IMR-90 (cell line): ENCODE data around the gene PEX11A. TPM values are rescaled to one million over a fixed set of nuclear protein-coding genes. Genes with fewer than 3 reads are reported as not detected.

Source experiments
- ATAC-seq: fragments of 200-7000 bp; cut with Tn5 transposase; 2 replicates; pipeline ENCODE4 v1.9.1; 2020; ENCODE audit warnings: low read depth, mild to moderate bottlenecking, moderate library complexity
- BruUV-seq: library from RNA; stranded (reverse); fragments of 400-500 nt; replicated peaks from 2 replicates; lab custom pipeline; 2021; lab: Mats Ljungman, UMichigan
- CTCF ChIA-PET: fragments of 300-600 bp; formaldehyde crosslinking; extraction: SDS; loops from one replicate; lab custom pipeline; 2021; ENCODE audit warnings: antibody characterized with exemption; lab: Yijun Ruan, JAX
- POLR2A ChIA-PET: fragments of 300-600 bp; sonication (Branson Sonifier 250); formaldehyde crosslinking; loops from one replicate; lab custom pipeline; 2022; ENCODE audit warnings: antibody characterized with exemption; ENCODE audit not compliant: unreplicated experiment; lab: Charles Lee
- DNase-seq: peaks from one replicate; pipeline ENCODE4 v3.0.0; 2013
- H2AFZ ChIP-seq: replicated peaks from 2 replicates; pipeline ENCODE3; 2013; ENCODE audit warnings: low read length, mild to moderate bottlenecking; ENCODE audit not compliant: poor library complexity
- H2AK5ac ChIP-seq: 2 replicates; pipeline ENCODE4 v1.6.1; 2013; ENCODE audit warnings: low read depth, low read length, inconsistent platforms
- H2AK9ac ChIP-seq: replicated peaks from 2 replicates; pipeline ENCODE3; 2013; ENCODE audit warnings: mild to moderate bottlenecking, low read depth, low read length, moderate library complexity; ENCODE audit not compliant: poor library complexity
- H2BK120ac ChIP-seq: 2 replicates; pipeline ENCODE4 v1.6.1; 2013; ENCODE audit warnings: low read depth, low read length, inconsistent platforms
- H2BK15ac ChIP-seq: 3 replicates; pipeline ENCODE4 v1.6.1; 2013; ENCODE audit warnings: low read depth, low read length, inconsistent platforms
- H2BK20ac ChIP-seq: 2 replicates; pipeline ENCODE4 v1.6.1; 2013; ENCODE audit warnings: low read depth, mild to moderate bottlenecking, inconsistent platforms, low read length, moderate library complexity
- H2BK5ac ChIP-seq: 2 replicates; pipeline ENCODE4 v1.6.1; 2013; ENCODE audit warnings: mild to moderate bottlenecking, low read depth, low read length, inconsistent platforms; ENCODE audit not compliant: poor library complexity, severe bottlenecking
- H3K14ac ChIP-seq: replicated peaks from 2 replicates; pipeline ENCODE4 v1.6.1; 2013; ENCODE audit warnings: low read depth, low read length, inconsistent platforms
- H3K18ac ChIP-seq: 2 replicates; pipeline ENCODE4 v1.6.1; 2013; ENCODE audit warnings: low read depth, low read length, control low read depth
- H3K23ac ChIP-seq: 2 replicates; pipeline ENCODE4 v1.6.1; 2013; ENCODE audit warnings: low read depth, low read length, inconsistent platforms
- H3K27ac ChIP-seq: 2 replicates; pipeline ENCODE4 v1.5.1; 2013; ENCODE audit warnings: mild to moderate bottlenecking, control low read depth, low read length; ENCODE audit not compliant: insufficient read depth
- H3K27me3 ChIP-seq: 2 replicates; pipeline ENCODE4 v1.6.1; 2013; ENCODE audit warnings: low read length; ENCODE audit not compliant: control insufficient read depth, insufficient read depth
- H3K36me3 ChIP-seq: 2 replicates; pipeline ENCODE4 v1.6.1; 2013; ENCODE audit warnings: low read length, mixed read lengths; ENCODE audit not compliant: control insufficient read depth, insufficient read depth
- H3K4ac ChIP-seq: 2 replicates; pipeline ENCODE4 v1.6.1; 2013; ENCODE audit warnings: low read depth, low read length, inconsistent platforms
- H3K4me1 ChIP-seq: 2 replicates; pipeline ENCODE4 v1.6.1; 2013; ENCODE audit warnings: low read length, mixed read lengths; ENCODE audit not compliant: control insufficient read depth, insufficient read depth
- H3K4me2 ChIP-seq: 2 replicates; pipeline ENCODE4 v1.6.1; 2013; ENCODE audit warnings: low read depth, mild to moderate bottlenecking, control low read depth, low read length, moderate library complexity
- H3K4me3 ChIP-seq: 2 replicates; pipeline ENCODE4 v1.5.1; 2013; ENCODE audit warnings: low read depth, mild to moderate bottlenecking, control low read depth, low read length, moderate library complexity; ENCODE audit not compliant: insufficient read depth
- H3K56ac ChIP-seq: 2 replicates; pipeline ENCODE4 v1.6.1; 2013; ENCODE audit warnings: low read length, inconsistent platforms; ENCODE audit not compliant: insufficient read depth; ENCODE audit errors: extremely low read depth
- H3K79me1 ChIP-seq, 2 experiments: 2 replicates each; pipeline ENCODE4 v1.6.1; 2013; ENCODE audit warnings: low read length in 2 of 2, inconsistent platforms in 1 of 2, low read depth in 1 of 2
- H3K9ac ChIP-seq: 2 replicates; pipeline ENCODE4 v1.6.1; 2013; ENCODE audit warnings: low read depth, low read length, control low read depth
- H3K9me1 ChIP-seq: 2 replicates; pipeline ENCODE4 v1.6.1; 2013; ENCODE audit warnings: low read length, inconsistent platforms; ENCODE audit not compliant: insufficient read depth
- H3K9me3 ChIP-seq: 2 replicates; pipeline ENCODE4 v1.6.1; 2013; ENCODE audit warnings: low read length; ENCODE audit not compliant: control insufficient read depth, insufficient read depth
- H4K20me1 ChIP-seq: 2 replicates; pipeline ENCODE4 v1.6.1; 2013; ENCODE audit warnings: low read length, inconsistent platforms; ENCODE audit not compliant: insufficient read depth
- H4K5ac ChIP-seq: 2 replicates; pipeline ENCODE4 v1.6.1; 2013; ENCODE audit warnings: mild to moderate bottlenecking, low read depth, low read length, control low read depth
- H4K8ac ChIP-seq, 2 experiments: 2 replicates each; pipeline ENCODE4 v1.6.1; 2013; ENCODE audit warnings: low read depth in 2 of 2, low read length in 2 of 2, control low read depth in 1 of 2, inconsistent platforms in 1 of 2
- H4K91ac ChIP-seq: 2 replicates; pipeline ENCODE4 v1.6.1; 2013; ENCODE audit warnings: low read depth, low read length, inconsistent platforms; ENCODE audit not compliant: insufficient read depth
- BHLHE40 ChIP-seq: fragments of 150-350 bp; IDR thresholded peaks from 2 replicates; pipeline ENCODE4 v1.6.1; 2016; ENCODE audit warnings: mild to moderate bottlenecking, low read depth, low read length
- CEBPB ChIP-seq: IDR thresholded peaks from 2 replicates; pipeline ENCODE4 v1.6.1; 2012; ENCODE audit warnings: low read depth, low read length, improper control_type of control experiment
- CHD1 ChIP-seq: IDR thresholded peaks from 2 replicates; pipeline ENCODE4 v1.6.1; 2012; ENCODE audit warnings: low read depth, low read length, improper control_type of control experiment
- ELK1 ChIP-seq: fragments of 150-350 bp; IDR thresholded peaks from 2 replicates; pipeline ENCODE4 v1.6.1; 2016; ENCODE audit warnings: low read depth, mild to moderate bottlenecking, low read length, moderate library complexity, borderline replicate concordance
- FOS ChIP-seq: fragments of 150-350 bp; IDR thresholded peaks from 2 replicates; pipeline ENCODE4 v1.6.1; 2016; ENCODE audit warnings: low read depth, low read length
- MAFK ChIP-seq: IDR thresholded peaks from 2 replicates; pipeline ENCODE4 v1.6.1; 2012; ENCODE audit warnings: low read depth, low read length, improper control_type of control experiment
- MAZ ChIP-seq: IDR thresholded peaks from 2 replicates; pipeline ENCODE4 v1.6.1; 2012; ENCODE audit warnings: low read depth, mild to moderate bottlenecking, low read length, improper control_type of control experiment, moderate library complexity, borderline replicate concordance
- MXI1 ChIP-seq: IDR thresholded peaks from 2 replicates; pipeline ENCODE4 v1.6.1; 2012; ENCODE audit warnings: low read depth, mild to moderate bottlenecking, low read length, moderate library complexity, borderline replicate concordance
- NFE2L2 ChIP-seq: fragments of 150-350 bp; IDR thresholded peaks from 2 replicates; pipeline ENCODE4 v1.6.1; 2016; ENCODE audit warnings: low read depth, mild to moderate bottlenecking, low read length
- POLR2A ChIP-seq: IDR thresholded peaks from 2 replicates; pipeline ENCODE4 v1.6.1; 2012; ENCODE audit warnings: mild to moderate bottlenecking, low read depth, low read length
- RAD21 ChIP-seq: IDR thresholded peaks from 2 replicates; pipeline ENCODE4 v1.6.1; 2012; ENCODE audit warnings: low read length, improper control_type of control experiment
- RCOR1 ChIP-seq: IDR thresholded peaks from 2 replicates; pipeline ENCODE4 v1.6.1; 2012; ENCODE audit warnings: mild to moderate bottlenecking, low read length, improper control_type of control experiment; ENCODE audit not compliant: insufficient replicate concordance
- RFX5 ChIP-seq: IDR thresholded peaks from 2 replicates; pipeline ENCODE4 v1.8.0; 2012; ENCODE audit warnings: low read depth, mild to moderate bottlenecking, low read length, moderate library complexity
- SMC3 ChIP-seq: fragments of 150-350 bp; IDR thresholded peaks from 2 replicates; pipeline ENCODE4 v1.6.1; 2016; ENCODE audit warnings: low read depth, mild to moderate bottlenecking, antibody characterized with exemption, low read length, moderate library complexity
- WGBS, 2 experiments: methylation state at CpG; one replicate each; pipeline versions ENCODE4 v1.1.5 to v1.1.7; 2013; ENCODE audit warnings: missing lambda C conversion rate in 2 of 2; ENCODE audit not compliant: insufficient read length in 1 of 2; ENCODE audit errors: extremely low coverage in 2 of 2; 5-methylcytosine and 5-hydroxymethylcytosine counted together
- dilution Hi-C: fragments of 300-500 bp; cut with HindIII; formaldehyde crosslinking; loops from one replicate; pipeline ENCODE4 v1.14.3; 2018; ENCODE audit warnings: low sequenced_read_pairs; ENCODE audit not compliant: unreplicated experiment
- in situ Hi-C: fragments of 300-500 bp; cut with MboI; formaldehyde crosslinking; loops from 3 replicates; pipeline ENCODE4 v1.14.3; 2019; ENCODE audit warnings: low sequenced_read_pairs, inconsistent platforms, mixed read lengths
- intact Hi-C: fragments of 100-400 bp; cut with micrococcal nuclease; formaldehyde crosslinking; loops from 2 replicates; pipeline ENCODE4 v1.10.0; 2022
- polyA plus RNA-seq, 3 experiments: library from polyadenylated mRNA; depleted of rRNA; stranded (reverse); fragments of >200 nt; gene quantifications; 2 replicates each; pipeline ENCODE4 v1.2.3, GENCODE V29; 2012; ENCODE audit warnings: low replicate concordance in 1 of 3
- total RNA-seq: library from RNA; depleted of rRNA; stranded (reverse); fragments of >200 nt; gene quantifications from 2 replicates; pipeline ENCODE4 v1.2.3, GENCODE V29; 2012
- TF ChIP-seq, protein P1 (sequence below): fragments of 150-350 bp; IDR thresholded peaks from 2 replicates; pipeline ENCODE4 v1.6.1; 2017; ENCODE audit warnings: mild to moderate bottlenecking, antibody characterized with exemption, low read length, low read depth
- TF ChIP-seq, protein P2 (sequence below): conservative IDR thresholded peaks from 2 replicates; pipeline ENCODE4 v1.5.1; 2012; ENCODE audit warnings: mild to moderate bottlenecking, low read depth, low read length, improper control_type of control experiment

Gene PEX11A
- total and polyA plus RNA-seq, 2 of the 4 experiments (the other 2 are of a cell fraction): 4.2 to 10.2 TPM

DNA sequence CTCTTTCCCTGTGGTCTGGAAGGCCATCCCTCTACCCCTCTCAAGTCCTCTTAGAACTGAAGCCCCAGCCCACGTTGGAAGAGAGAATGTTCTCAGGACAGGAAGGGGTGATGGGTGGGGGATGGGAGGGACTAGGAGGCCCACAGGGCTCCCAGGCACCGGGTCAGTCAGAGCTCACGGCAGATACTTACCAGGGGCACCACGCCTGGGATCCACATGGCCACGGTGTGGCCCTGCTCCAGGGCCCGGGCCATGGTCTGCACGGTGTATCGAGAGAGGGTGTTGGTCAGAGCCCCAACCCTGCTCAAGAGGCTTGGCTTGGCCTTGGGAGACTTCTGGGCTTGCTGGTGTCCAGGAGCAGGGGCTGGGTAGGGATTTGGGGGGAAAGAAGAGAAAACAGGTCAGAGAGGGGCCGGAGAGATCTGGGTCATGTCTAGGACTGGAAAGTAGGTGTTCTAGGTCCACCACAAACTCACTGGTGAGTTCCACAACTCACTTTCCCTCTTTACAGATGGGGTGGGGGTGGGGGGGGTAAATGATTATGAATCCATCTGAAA lies 21.2 kb downstream of the PEX11A start:
- Histone ChIP-seq H3K18ac (no peak overlapping the region), H3K4me3 (no peak overlapping the region), H3K4ac (no peak overlapping the region), H3K9ac (no peak overlapping the region), H2BK120ac (no peak overlapping the region), H2AK5ac (no peak overlapping the region), H3K23ac (no peak overlapping the region), H3K9me3 (no peaks in the 10 kb centered on the region), H4K20me1 (no peaks in the 10 kb centered on the region), H4K8ac (no peak overlapping the region), H4K5ac (no peak overlapping the region), H3K79me1 (no peaks in the 10 kb centered on the region), H2AFZ (no peak overlapping the region), H2BK15ac (no peak overlapping the region), H2BK5ac (no peak overlapping the region), H3K27ac (no peak overlapping the region), H2BK20ac (no peak overlapping the region), H3K4me1 (peaks cover 3% of the 10 kb centered on the region), H3K4me2 (no peak overlapping the region), H2AK9ac (no peak overlapping the region), H3K36me3 (no peaks in the 10 kb centered on the region), H3K9me1 (peaks cover 9% of the 10 kb centered on the region; the same call in 1 of the 2 replicates), H4K91ac (no peak overlapping the region), H3K27me3 (no peaks in the 10 kb centered on the region), H3K14ac (no peak overlapping the region), H3K56ac (no peak overlapping the region)
- DNase-seq (no peak), ATAC-seq (no peak)
- ChIA-PET CTCF (no interaction called here), POLR2A (no interaction called here)
- TF ChIP-seq, protein P1, sequence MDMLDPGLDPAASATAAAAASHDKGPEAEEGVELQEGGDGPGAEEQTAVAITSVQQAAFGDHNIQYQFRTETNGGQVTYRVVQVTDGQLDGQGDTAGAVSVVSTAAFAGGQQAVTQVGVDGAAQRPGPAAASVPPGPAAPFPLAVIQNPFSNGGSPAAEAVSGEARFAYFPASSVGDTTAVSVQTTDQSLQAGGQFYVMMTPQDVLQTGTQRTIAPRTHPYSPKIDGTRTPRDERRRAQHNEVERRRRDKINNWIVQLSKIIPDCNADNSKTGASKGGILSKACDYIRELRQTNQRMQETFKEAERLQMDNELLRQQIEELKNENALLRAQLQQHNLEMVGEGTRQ: no peak
- TF ChIP-seq FOS: no peak
- TF ChIP-seq RAD21: no peak
- TF ChIP-seq RFX5: no peak
- no peak for TF ChIP-seq MAZ
- TF ChIP-seq POLR2A: no peak
- no peak for TF ChIP-seq NFE2L2
- no peak for TF ChIP-seq CEBPB
- TF ChIP-seq SMC3: no peak
- TF ChIP-seq ELK1: no peak
- no peak for TF ChIP-seq MXI1
- no peak for TF ChIP-seq RCOR1
- no peak for TF ChIP-seq MAFK
- TF ChIP-seq, protein P2, sequence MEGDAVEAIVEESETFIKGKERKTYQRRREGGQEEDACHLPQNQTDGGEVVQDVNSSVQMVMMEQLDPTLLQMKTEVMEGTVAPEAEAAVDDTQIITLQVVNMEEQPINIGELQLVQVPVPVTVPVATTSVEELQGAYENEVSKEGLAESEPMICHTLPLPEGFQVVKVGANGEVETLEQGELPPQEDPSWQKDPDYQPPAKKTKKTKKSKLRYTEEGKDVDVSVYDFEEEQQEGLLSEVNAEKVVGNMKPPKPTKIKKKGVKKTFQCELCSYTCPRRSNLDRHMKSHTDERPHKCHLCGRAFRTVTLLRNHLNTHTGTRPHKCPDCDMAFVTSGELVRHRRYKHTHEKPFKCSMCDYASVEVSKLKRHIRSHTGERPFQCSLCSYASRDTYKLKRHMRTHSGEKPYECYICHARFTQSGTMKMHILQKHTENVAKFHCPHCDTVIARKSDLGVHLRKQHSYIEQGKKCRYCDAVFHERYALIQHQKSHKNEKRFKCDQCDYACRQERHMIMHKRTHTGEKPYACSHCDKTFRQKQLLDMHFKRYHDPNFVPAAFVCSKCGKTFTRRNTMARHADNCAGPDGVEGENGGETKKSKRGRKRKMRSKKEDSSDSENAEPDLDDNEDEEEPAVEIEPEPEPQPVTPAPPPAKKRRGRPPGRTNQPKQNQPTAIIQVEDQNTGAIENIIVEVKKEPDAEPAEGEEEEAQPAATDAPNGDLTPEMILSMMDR: no peak
- TF ChIP-seq BHLHE40: no peak
- no peak for TF ChIP-seq CHD1
- WGBS, 2 experiments: 78% methylated on average over 7 of the region's 9 CpGs; no CpG with 5 or more reads in 1 of the 2 experiments
- in situ Hi-C loops: no loop called here
- intact Hi-C loops: no loop called here
- BruUV-seq: no TSS peak
- dilution Hi-C loops: no loop called here
